Small intestine (tissue), 7 donors: ENCODE data around the gene CDK12. TPM values are rescaled to one million over a fixed set of nuclear protein-coding genes. Genes with fewer than 3 reads are reported as not detected.
"Not testable (repeated sequence)": the region's sequence is repeated elsewhere in the genome, so short reads cannot be mapped to it uniquely, and the experiment has no call there.

Experiments used
- DNase-seq, 2 donors: peaks; one replicate each; pipeline versions ENCODE4 v3.0.0 to v3.0.0-alpha.2; 2013
- FAIRE-seq: peaks from 2 replicates; lab custom pipeline; 2012; peaks lifted over from hg19 to GRCh38; lab: Jason Lieb, UNC
- H3K27ac ChIP-seq, 3 donors: one replicate each; pipeline ENCODE4 v1.5.1; 2013; ENCODE audit warnings: low read length in 2 of 3, mild to moderate bottlenecking in 2 of 3, control low read depth in 1 of 3, inconsistent platforms in 1 of 3, low read depth in 1 of 3, moderate library complexity in 1 of 3
- H3K27me3 ChIP-seq, 3 donors: one replicate each; pipeline ENCODE4 v1.6.1; 2013; ENCODE audit warnings: low read length in 3 of 3, inconsistent platforms in 1 of 3; ENCODE audit not compliant: control insufficient read depth in 3 of 3, insufficient read depth in 3 of 3
- H3K36me3 ChIP-seq, 3 donors: one replicate each; pipeline ENCODE4 v1.6.1; 2013; ENCODE audit warnings: low read length in 3 of 3, inconsistent platforms in 1 of 3, low read depth in 1 of 3, mild to moderate bottlenecking in 1 of 3, moderate library complexity in 1 of 3; ENCODE audit not compliant: control insufficient read depth in 3 of 3, insufficient read depth in 2 of 3
- H3K4me1 ChIP-seq, 3 donors: one replicate each; pipeline ENCODE4 v1.6.1; 2013; ENCODE audit warnings: low read length in 2 of 3, inconsistent platforms in 1 of 3, low read depth in 1 of 3, mild to moderate bottlenecking in 1 of 3, moderate library complexity in 1 of 3; ENCODE audit not compliant: control insufficient read depth in 3 of 3, insufficient read depth in 2 of 3
- H3K4me3 ChIP-seq, 3 donors: one replicate each; pipeline ENCODE4 v1.5.1; 2013; ENCODE audit warnings: low read length in 3 of 3, control low read depth in 1 of 3, inconsistent platforms in 1 of 3, low read depth in 1 of 3, mild to moderate bottlenecking in 1 of 3, moderate library complexity in 1 of 3
- H3K9me3 ChIP-seq, 2 donors: one replicate each; pipeline ENCODE4 v1.6.1; 2013; ENCODE audit warnings: low read depth in 1 of 2, low read length in 1 of 2; ENCODE audit not compliant: control insufficient read depth in 2 of 2, insufficient read depth in 1 of 2
- WGBS, 3 donors: extraction: QIAGEN DNeasy Blood & Tissue Kit; methylation state at CpG; one replicate each; pipeline ENCODE4 v1.1.7; 2013; 5-methylcytosine and 5-hydroxymethylcytosine counted together
- polyA plus RNA-seq, 4 donors: library from polyadenylated mRNA; stranded (reverse) in 3 of 4; unstranded in 1 of 4; fragments of 200-250 nt in 3 of 4; fragments of 120-200 nt in 1 of 4; gene quantifications; one replicate each; pipeline versions ENCODE4 v1.2.1 to v1.2.3, GENCODE V29; 2013
- donor health status: healthy with polysubstance abuse.
- donor health status: control.
- donor health status: control.
- donor health status: Bipolar disorder and iron deficiency.
- donor health status: healthy.

CDK12 gene
- polyA plus RNA-seq, 4 donors = 6.2 to 47.4 (median 11.3) TPM

DNA sequence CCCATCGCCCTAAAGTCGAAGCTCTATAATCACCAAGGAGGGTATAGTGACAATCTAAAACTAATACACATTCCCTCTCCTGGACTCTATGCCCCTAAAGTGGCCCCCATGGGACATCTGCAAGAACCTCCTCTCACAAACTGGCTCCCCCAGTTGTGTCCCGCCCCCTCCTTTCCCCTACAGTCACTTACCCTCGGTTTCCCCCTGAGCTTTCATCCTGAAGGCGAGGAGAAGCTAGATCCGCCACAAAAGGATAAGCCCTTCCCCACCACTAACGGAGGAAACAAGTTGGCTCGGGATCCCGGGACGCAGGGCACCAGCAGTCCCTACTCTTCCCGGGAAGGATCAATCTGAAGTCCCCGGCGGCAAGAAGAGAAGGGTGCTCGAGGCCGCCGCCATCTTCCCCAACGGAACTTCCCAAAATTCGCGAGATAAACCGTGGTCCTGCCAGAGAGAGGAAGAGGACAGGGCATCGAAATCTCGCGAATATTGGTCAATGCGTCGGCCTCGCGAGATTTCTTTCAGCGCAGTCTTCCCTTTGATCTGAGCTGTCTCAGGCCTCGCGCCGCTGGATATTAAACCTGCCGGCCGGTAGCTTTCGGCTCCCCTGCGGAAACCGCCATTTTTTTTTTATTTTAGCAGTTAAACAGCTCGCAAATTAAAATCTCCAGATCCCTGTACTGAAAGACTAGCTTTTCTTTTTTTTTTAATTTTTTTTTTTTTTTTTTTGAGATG, 10.3 kb upstream of the CDK12 start, which contains the start of gene MED1:
Gene MED1, minus strand, starts transcription at position 417 of the 735 bp plus-strand sequence. Its CDS starts 201 bp downstream, at position 216.
- FAIRE-seq (no peak), DNase-seq (peak; percentile 98)
- WGBS, 3 donors = 0 to 1% (median 0%) methylated on average over 37 of the region's 37 CpGs

DNA sequence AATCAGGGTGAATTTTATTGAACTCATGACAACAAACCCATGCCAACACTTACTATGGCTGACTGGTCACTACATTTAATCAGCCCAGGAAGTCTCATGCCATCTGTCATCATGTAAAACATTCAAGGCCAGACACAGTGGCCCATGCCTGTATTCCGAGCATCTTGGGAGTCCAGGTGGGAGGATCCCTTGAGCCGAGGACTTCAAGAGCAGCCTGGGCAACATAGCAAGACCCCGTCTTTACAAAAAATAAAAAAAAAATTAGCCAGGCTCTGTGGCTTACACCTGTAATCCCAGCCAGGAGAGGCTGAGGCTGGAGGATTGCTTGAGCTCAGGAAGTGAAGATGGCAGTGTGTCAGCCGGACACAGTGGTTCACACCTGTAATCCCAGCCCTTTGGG, 5.4 kb upstream of the CDK12 start:
- no peak for DNase-seq
- WGBS, 3 donors = 86 to 92% (median 90%) methylated on average over 4 of the region's 4 CpGs
- Histone ChIP-seq H3K4me3 (no peak overlapping the region), H3K9me3 (no peaks in the 10 kb centered on the region), H3K27me3 (no peaks in the 10 kb centered on the region), H3K4me1 (peaks cover 0 to 13% (median 4%) of the 10 kb centered on the region in 3 donors), H3K36me3 (no peaks in the 10 kb centered on the region), H3K27ac (no peak overlapping the region)
- no peak for FAIRE-seq

More for the DNA sequence above, 10.3 kb upstream of the CDK12 start, which contains the start of gene MED1:
- no peaks in the 10 kb centered on the region for H3K9me3 ChIP-seq
- peak within 1 kb of the TSS; percentile 81 to 94 (median 83) for H3K27ac ChIP-seq
- no peaks in the 10 kb centered on the region for H3K27me3 ChIP-seq
- H3K4me1 ChIP-seq = peaks cover 0 to 19% (median 4%) of the 10 kb centered on the region in 3 donors
- peak within 1 kb of the TSS; percentile 61 to 98 (median 90) for H3K4me3 ChIP-seq
- H3K36me3 ChIP-seq = peaks cover 0 to 23% (median 3%) of the 10 kb centered on the region in 3 donors

DNA sequence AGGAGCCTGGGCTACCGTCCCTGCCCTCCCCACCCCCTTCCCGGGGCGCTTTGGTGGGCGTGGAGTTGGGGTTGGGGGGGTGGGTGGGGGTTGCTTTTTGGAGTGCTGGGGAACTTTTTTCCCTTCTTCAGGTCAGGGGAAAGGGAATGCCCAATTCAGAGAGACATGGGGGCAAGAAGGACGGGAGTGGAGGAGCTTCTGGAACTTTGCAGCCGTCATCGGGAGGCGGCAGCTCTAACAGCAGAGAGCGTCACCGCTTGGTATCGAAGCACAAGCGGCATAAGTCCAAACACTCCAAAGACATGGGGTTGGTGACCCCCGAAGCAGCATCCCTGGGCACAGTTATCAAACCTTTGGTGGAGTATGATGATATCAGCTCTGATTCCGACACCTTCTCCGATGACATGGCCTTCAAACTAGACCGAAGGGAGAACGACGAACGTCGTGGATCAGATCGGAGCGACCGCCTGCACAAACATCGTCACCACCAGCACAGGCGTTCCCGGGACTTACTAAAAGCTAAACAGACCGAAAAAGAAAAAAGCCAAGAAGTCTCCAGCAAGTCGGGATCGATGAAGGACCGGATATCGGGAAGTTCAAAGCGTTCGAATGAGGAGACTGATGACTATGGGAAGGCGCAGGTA, 762 bp downstream of the CDK12 start:
- DNase-seq (peak; percentile 48 to 72), FAIRE-seq (no peak)
- Histone ChIP-seq H3K36me3 (peaks cover 0 to 5% (median 0%) of the 10 kb centered on the region in 3 donors), H3K27ac (peak overlapping the region; percentile 96 to 98 (median 98)), H3K4me1 (no peaks in the 10 kb centered on the region), H3K9me3 (no peaks in the 10 kb centered on the region), H3K4me3 (peak overlapping the region; percentile 85 to 89 (median 85)), H3K27me3 (no peaks in the 10 kb centered on the region)
- 0 to 1% (median 1%) methylated on average over 34 of the region's 34 CpGs for WGBS, 3 donors

DNA sequence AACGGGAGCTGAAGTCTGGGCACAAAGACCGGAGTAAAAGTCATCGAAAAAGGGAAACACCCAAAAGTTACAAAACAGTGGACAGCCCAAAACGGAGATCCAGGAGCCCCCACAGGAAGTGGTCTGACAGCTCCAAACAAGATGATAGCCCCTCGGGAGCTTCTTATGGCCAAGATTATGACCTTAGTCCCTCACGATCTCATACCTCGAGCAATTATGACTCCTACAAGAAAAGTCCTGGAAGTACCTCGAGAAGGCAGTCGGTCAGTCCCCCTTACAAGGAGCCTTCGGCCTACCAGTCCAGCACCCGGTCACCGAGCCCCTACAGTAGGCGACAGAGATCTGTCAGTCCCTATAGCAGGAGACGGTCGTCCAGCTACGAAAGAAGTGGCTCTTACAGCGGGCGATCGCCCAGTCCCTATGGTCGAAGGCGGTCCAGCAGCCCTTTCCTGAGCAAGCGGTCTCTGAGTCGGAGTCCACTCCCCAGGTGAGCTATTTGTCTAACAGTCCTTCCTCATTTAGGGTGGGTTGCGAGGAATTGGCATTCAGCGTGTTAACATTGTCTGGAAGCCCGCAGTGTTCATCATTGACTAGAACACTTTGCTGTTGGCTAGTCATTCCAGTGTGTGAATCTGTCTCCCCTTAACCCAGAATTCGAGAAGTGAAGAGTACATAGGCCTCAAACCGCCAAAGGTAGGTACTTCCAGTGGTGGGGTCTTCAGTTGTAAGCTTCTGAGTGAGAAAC, 1.5 kb downstream of the CDK12 start:
- no peaks in the 10 kb centered on the region for H3K27me3 ChIP-seq
- WGBS, 3 donors = 1 to 2% (median 1%) methylated on average over 28 of the region's 28 CpGs
- H3K27ac ChIP-seq = peak overlapping the region; percentile 32 to 98 (median 96)
- H3K4me1 ChIP-seq = no peaks in the 10 kb centered on the region
- peaks cover 0 to 8% (median 0%) of the 10 kb centered on the region in 3 donors for H3K36me3 ChIP-seq
- DNase-seq = peak; percentile 14 to 31
- no peaks in the 10 kb centered on the region for H3K9me3 ChIP-seq
- peak overlapping the region; percentile 85 to 89 (median 85) for H3K4me3 ChIP-seq
- FAIRE-seq = no peak

DNA sequence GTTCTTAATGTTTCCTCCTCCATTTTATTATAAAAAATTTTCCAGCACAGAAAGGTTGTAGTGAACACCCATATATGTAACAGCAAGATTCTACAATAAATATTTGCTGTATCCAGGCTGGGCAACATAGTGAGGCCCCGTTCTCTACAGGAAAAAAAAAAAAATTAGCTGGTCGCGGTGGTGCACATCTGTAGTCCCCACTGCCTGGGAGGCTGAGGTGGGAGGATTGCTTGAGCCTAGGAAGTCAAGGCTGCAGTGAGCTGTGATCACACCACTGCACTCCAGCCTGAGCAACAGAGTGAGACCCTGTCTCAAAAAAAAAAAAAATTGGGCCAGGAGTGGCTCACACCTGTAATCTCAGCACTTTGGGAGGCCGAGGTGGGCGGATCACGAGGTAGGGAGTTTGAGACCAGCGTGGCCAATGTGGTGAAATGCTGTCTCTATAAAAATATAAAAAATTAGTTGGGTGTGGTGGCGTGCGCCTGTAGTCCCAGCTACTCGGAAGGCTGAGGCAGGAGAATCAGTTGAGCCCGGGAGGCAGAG, 3.4 kb downstream of the CDK12 start:
- Histone ChIP-seq H3K4me3 (peak overlapping the region in 2 of 3 donors; percentile 85 to 89), H3K36me3 (peaks cover 0 to 18% (median 0%) of the 10 kb centered on the region in 3 donors)
- H3K27ac ChIP-seq, FAIRE-seq, H3K9me3 ChIP-seq, DNase-seq, H3K27me3 ChIP-seq, H3K4me1 ChIP-seq: not testable (repeated sequence)
- WGBS, 3 donors = 63 to 77% (median 68%) methylated on average over 11 of the region's 11 CpGs

DNA sequence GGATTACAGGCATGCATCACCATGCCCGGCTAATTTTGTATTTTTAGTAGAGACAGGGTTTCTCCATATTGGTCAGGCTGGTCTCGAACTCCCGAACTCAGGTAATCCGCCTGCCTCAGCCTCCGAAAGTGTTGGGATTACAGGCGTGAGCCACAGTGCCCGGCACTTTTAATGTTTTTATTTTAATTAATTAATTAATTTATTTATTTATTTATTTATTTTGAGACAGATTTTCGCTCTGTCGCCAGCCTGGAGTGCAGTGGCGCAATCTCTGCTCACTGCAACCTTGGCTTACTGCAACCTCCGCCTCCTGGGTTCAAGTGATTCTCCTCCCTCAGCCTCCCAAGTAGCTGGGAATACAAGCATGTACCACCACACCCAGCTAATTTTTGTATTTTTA, 7.3 kb downstream of the CDK12 start:
- FAIRE-seq, H3K27ac ChIP-seq, H3K4me3 ChIP-seq, H3K4me1 ChIP-seq, DNase-seq, H3K27me3 ChIP-seq, H3K9me3 ChIP-seq: not testable (repeated sequence)
- H3K36me3 ChIP-seq = peaks cover 9 to 35% (median 12%) of the 10 kb centered on the region in 3 donors
- 96 to 97% (median 97%) methylated on average over 11 of the region's 11 CpGs for WGBS, 3 donors

DNA sequence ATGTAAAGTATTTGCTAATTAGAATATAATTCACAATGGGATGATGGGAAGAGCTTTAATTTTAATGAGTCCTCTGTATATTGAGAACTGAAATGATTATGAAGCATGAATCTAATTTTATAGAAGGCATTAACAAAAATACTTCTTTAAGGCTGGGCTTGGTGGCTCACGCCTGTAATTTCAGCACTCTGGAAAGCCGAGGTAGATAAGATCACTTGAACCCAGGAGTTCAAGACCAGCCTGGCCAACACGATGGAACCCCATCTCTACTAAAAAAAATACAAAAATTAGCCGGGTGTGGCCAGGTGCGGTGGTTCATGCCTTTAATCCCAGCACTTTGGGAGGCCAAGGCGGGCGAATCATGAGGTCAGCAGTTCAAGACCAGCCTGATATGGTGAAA, 12.0 kb downstream of the CDK12 start:
- Histone ChIP-seq H3K27ac (no peak overlapping the region), H3K4me1 (no peaks in the 10 kb centered on the region), H3K4me3 (no peak overlapping the region), H3K9me3 (no peaks in the 10 kb centered on the region), H3K36me3 (peaks cover 9 to 64% (median 18%) of the 10 kb centered on the region in 3 donors), H3K27me3 (no peaks in the 10 kb centered on the region)
- FAIRE-seq (no peak), DNase-seq (no peak)
- 86 to 88% (median 88%) methylated on average over 7 of the region's 7 CpGs for WGBS, 3 donors

DNA sequence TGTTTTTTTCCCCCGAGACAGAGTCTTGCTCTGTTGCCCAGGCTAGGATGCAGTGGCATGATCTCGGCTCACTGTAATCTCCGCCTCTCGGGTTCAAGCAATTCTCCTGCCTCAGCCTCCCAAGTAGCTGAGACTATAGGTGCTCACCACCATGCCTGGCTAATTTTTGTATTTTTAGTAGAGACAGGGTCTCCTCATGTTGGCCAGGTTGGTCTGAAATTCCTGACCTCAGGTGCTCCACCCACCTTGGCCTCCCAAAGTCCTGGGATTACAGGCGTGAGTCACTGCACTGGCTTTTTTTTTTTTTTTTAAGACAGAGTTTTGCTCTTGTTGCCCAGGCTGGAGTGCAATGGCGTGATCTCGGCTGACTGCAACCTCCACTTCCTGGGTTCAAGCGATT, 18.3 kb downstream of the CDK12 start:
- WGBS, 3 donors = 88 to 91% (median 90%) methylated on average over 8 of the region's 8 CpGs
- H3K36me3 ChIP-seq = peaks cover 0 to 70% (median 6%) of the 10 kb centered on the region in 3 donors
- not testable (repeated sequence) for FAIRE-seq

More for the DNA sequence above, 18.3 kb downstream of the CDK12 start:
- H3K9me3 ChIP-seq, DNase-seq, H3K27me3 ChIP-seq, H3K4me1 ChIP-seq, H3K4me3 ChIP-seq, H3K27ac ChIP-seq: not testable (repeated sequence)
